ENCODE measurements around the gene ETFA. TPM values are rescaled to one million over a fixed set of nuclear protein-coding genes. Genes with fewer than 3 reads are reported as not detected.

The ETFA gene
- total and polyA plus RNA-seq, 2 of the 8 experiments (the other 6 are each of a cell fraction or from before 2014, with no cell fraction given) = 60.9 to 90.0 TPM

DNA sequence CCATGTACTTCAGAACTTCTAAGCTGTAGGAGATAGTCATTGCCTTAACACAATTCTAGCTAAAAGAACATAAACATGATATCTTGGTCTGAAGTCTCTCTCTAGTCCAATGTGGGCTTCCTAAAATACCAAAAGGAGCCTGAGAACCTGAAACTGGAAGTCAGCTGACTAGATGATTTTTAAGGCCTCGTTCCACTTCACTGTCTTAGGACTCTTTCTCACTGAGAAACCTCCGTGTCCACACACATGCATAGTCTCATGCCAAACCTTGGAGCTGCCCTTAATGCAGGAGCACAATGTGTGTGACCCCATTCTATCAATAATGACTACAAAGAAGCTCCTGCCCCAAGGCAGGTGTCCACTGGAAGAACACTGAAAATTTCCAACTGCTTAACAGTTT, 87.7 kb downstream of the ETFA start:
- Histone ChIP-seq H2BK12ac (ENCODE audit: low read depth, low read length) (no peak overlapping the region), H3K18ac (ENCODE audit: extremely low read depth, low read length) (no peak overlapping the region), H4K5ac (ENCODE audit: insufficient read length, low read depth, low read length) (no peak overlapping the region), H3K27ac (ENCODE audit: low read depth, low read length) (no peak overlapping the region), H3K4me2 (ENCODE audit: insufficient read depth in 1 of 2, low read depth in 2 of 2, low read length in 2 of 2) (no peak overlapping the region), H3K79me2 (ENCODE audit: control insufficient read depth in 1 of 2, insufficient read depth in 2 of 2, low read length in 2 of 2) (no peaks in the 10 kb centered on the region), H3K14ac (ENCODE audit: insufficient read length) (no peak overlapping the region), H4K20me1 (replicated peaks in 1 of 2; ENCODE audit: control insufficient read depth in 1 of 2, insufficient read depth in 2 of 2, low read length in 2 of 2) (no peaks in the 10 kb centered on the region), H3K4me3 (ENCODE audit: extremely low read depth in 1 of 4, insufficient read depth in 2 of 4, low read depth in 3 of 4, low read length in 4 of 4) (no peak overlapping the region), H2AFZ (ENCODE audit: low read length) (no peak overlapping the region), H3K27me3 (replicated peaks in 1 of 4; ENCODE audit: control insufficient read depth in 3 of 4, extremely low read depth in 1 of 4, insufficient read depth in 3 of 4, low read length in 3 of 4) (no peaks in the 10 kb centered on the region), H3K56ac (replicated peaks; ENCODE audit: insufficient read length, low read depth, low read length) (no peak overlapping the region), H3K4ac (replicated peaks; ENCODE audit: insufficient read length, low read depth, low read length) (no peak overlapping the region), H3K79me1 (ENCODE audit: low read depth, low read length) (no peaks in the 10 kb centered on the region), H2BK5ac (ENCODE audit: low read depth, low read length) (no peak overlapping the region), H2AK5ac (ENCODE audit: low read depth, low read length) (no peak overlapping the region), H3K23ac (ENCODE audit: insufficient read length) (no peak overlapping the region), H3K23me2 (ENCODE audit: low read depth, low read length) (no peaks in the 10 kb centered on the region), H2BK20ac (ENCODE audit: low read length) (no peak overlapping the region), H4K8ac (ENCODE audit: extremely low read depth, insufficient read depth, low read length) (no peak overlapping the region), H3K4me1 (replicated peaks in 1 of 4; ENCODE audit: control insufficient read depth in 3 of 4, insufficient read depth in 4 of 4, low read length in 3 of 4) (no peaks in the 10 kb centered on the region), H2BK15ac (ENCODE audit: low read length) (no peak overlapping the region), H3K9ac (replicated peaks in 1 of 4; ENCODE audit: extremely low read depth in 1 of 4, low read depth in 3 of 4, low read length in 3 of 4) (peak overlapping the region in 1 of 4 experiments; percentile 15; a peak in 1 of 7 replicates), H3K36me3 (ENCODE audit: control insufficient read depth in 2 of 4, insufficient read depth in 4 of 4, low read length in 3 of 4) (peaks cover 0 to 3% (median 0%) of the 10 kb centered on the region in 4 experiments; a peak in 1 of 8 replicates), H4K91ac (replicated peaks; ENCODE audit: insufficient read length, low read length) (no peak overlapping the region), H3K9me3 (ENCODE audit: insufficient read depth in 2 of 2, low read depth in 1 of 2, low read length in 1 of 2) (no peaks in the 10 kb centered on the region), H2BK120ac (replicated peaks; ENCODE audit: low read depth, low read length) (no peak overlapping the region)
- POLR2A ChIA-PET (ENCODE audit: partially characterized antibody) = interaction anchor here (1.2 to 1.7 kb wide), 2 partner anchors 10 to 29 kb away, joined by 3 read pairs; no protein-coding TSS in a partner anchor
- FAIRE-seq (no peak), DNase-seq (ENCODE audit: low read depth in 1 of 2, low spot score in 2 of 2) (no peak)
- 96% methylated on average over 2 of the region's 2 CpGs; no CpG with 5 or more reads in 1 of the 2 experiments for WGBS, 2 experiments (ENCODE audit: extremely low coverage in 1 of 2, insufficient coverage in 1 of 2, insufficient read length in 1 of 2, insufficient replicate concordance in 2 of 2, low coverage in 1 of 2, low lambda C conversion rate in 2 of 2, missing lambda C conversion rate in 1 of 2)
- TF ChIP-seq EGR1 (IDR thresholded peaks at IDR 0.05; ENCODE audit: borderline replicate concordance, low read depth, low read length) (no peak), KDM4A (IDR thresholded peaks at IDR 0.05; ENCODE audit: low read depth, low read length, severe bottlenecking) (no peak), ZNF274 (IDR thresholded peaks at IDR 0.05; ENCODE audit: borderline replicate concordance, extremely low read depth, low read length) (no peak), TAF7 (optimal IDR thresholded peaks at IDR 0.05; ENCODE audit: borderline replicate concordance, low read depth, low read length) (no peak), SIRT6 (IDR thresholded peaks at IDR 0.05; ENCODE audit: low read length) (no peak)
- CTCF ChIA-PET (ENCODE audit: partially characterized antibody) = interaction anchor here (0.6 to 1.8 kb wide), 6 partner anchors 9 to 691 kb away, joined by 3 to 11 read pairs (median 4); no protein-coding TSS in a partner anchor

Data from H1 (cell line).